ENCODE results near the gene AFF3. TPM values are rescaled to one million over a fixed set of nuclear protein-coding genes. Genes with fewer than 3 reads are reported as not detected.

The AFF3 gene
- total RNA-seq, 6 experiments from 2014 or later: 0.80 to 8.2 (median 6.8) TPM

GRCh38 chr2:100006516-100006915 lies 135.9 kb downstream of the AFF3 start:
- Mint-ChIP-seq H3K9me3 (no peaks in the 10 kb centered on the region), H3K36me3 (ENCODE audit: low read depth) (peaks cover 8% of the 10 kb centered on the region; the same call in 1 of the 2 replicates), H3K4me3 (no peak overlapping the region), H3K4me1 (ENCODE audit: low read depth) (peaks cover 35% of the 10 kb centered on the region), H3K27ac (no peak overlapping the region), H3K27me3 (ENCODE audit: insufficient read depth) (peaks cover 2% of the 10 kb centered on the region)
- no peak for DNase-seq
- no peak for TF ChIP-seq CTCF (IDR thresholded peaks at IDR 0.05)

GRCh38 chr2:100004959-100005387 lies 137.4 kb downstream of the AFF3 start:
- TF ChIP-seq CTCF (IDR thresholded peaks at IDR 0.05): no peak
- no peak for DNase-seq
- no peaks in the 10 kb centered on the region; the same call in 1 of the 2 replicates for H3K9me3 Mint-ChIP-seq
- no peak overlapping the region for H3K4me3 Mint-ChIP-seq
- no peak overlapping the region for H3K27ac Mint-ChIP-seq
- peaks cover 20% of the 10 kb centered on the region for H3K4me1 Mint-ChIP-seq (ENCODE audit: low read depth)
- peaks cover 8% of the 10 kb centered on the region; the same call in 1 of the 2 replicates for H3K36me3 Mint-ChIP-seq (ENCODE audit: low read depth)
- H3K27me3 Mint-ChIP-seq (ENCODE audit: insufficient read depth): peaks cover 3% of the 10 kb centered on the region

- no peak for DNase-seq
- Mint-ChIP-seq H3K36me3 (ENCODE audit: low read depth) (peaks cover 8% of the 10 kb centered on the region; the same call in 1 of the 2 replicates), H3K4me3 (no peak overlapping the region), H3K9me3 (no peaks in the 10 kb centered on the region; the same call in 1 of the 2 replicates), H3K4me1 (ENCODE audit: low read depth) (peaks cover 14% of the 10 kb centered on the region), H3K27ac (no peak overlapping the region), H3K27me3 (ENCODE audit: insufficient read depth) (peaks cover 3% of the 10 kb centered on the region)
- no peak for TF ChIP-seq CTCF (IDR thresholded peaks at IDR 0.05)
Measured at GRCh38 chr2:100004348-100004884, 138.0 kb downstream of the AFF3 start.

- no peaks in the 10 kb centered on the region; the same call in 1 of the 2 replicates for H3K9me3 Mint-ChIP-seq
- no peak overlapping the region for H3K4me3 Mint-ChIP-seq
- no peak for DNase-seq
- H3K4me1 Mint-ChIP-seq (ENCODE audit: low read depth): no peaks in the 10 kb centered on the region
- no peak overlapping the region for H3K27ac Mint-ChIP-seq
- TF ChIP-seq CTCF (IDR thresholded peaks at IDR 0.05): no peak
- 0 out of 2 replicates have a peak, but pooled peaks cover 5% of the 10 kb centered on the region for H3K36me3 Mint-ChIP-seq (ENCODE audit: low read depth)
- peaks cover 3% of the 10 kb centered on the region for H3K27me3 Mint-ChIP-seq (ENCODE audit: insufficient read depth)
Measured at GRCh38 chr2:100002059-100002458, 140.3 kb downstream of the AFF3 start.

- H3K4me3 Mint-ChIP-seq: no peak overlapping the region; the same call in 1 of the 2 replicates
- H3K9me3 Mint-ChIP-seq: no peaks in the 10 kb centered on the region; the same call in 1 of the 2 replicates
- no peaks in the 10 kb centered on the region for H3K4me1 Mint-ChIP-seq (ENCODE audit: low read depth)
- H3K27me3 Mint-ChIP-seq (ENCODE audit: insufficient read depth): peaks cover 3% of the 10 kb centered on the region
- no peak overlapping the region for H3K27ac Mint-ChIP-seq
- H3K36me3 Mint-ChIP-seq (ENCODE audit: low read depth): no peaks in the 10 kb centered on the region
- TF ChIP-seq CTCF (IDR thresholded peaks at IDR 0.05): no peak
- no peak for DNase-seq
Measured at GRCh38 chr2:100000915-100001707, 141.3 kb downstream of the AFF3 start.

All from HFFc6 (cell line).